Adipose tissue (tissue), 3 donors: Measurements from ENCODE around the gene CYP4F3. TPM values are rescaled to one million over a fixed set of nuclear protein-coding genes. Genes with fewer than 3 reads are reported as not detected.
"Not testable (repeated sequence)": the region's sequence is repeated elsewhere in the genome, so short reads cannot be mapped to it uniquely, and the experiment has no call there.

ENCODE experiments used
- H3K27ac ChIP-seq: one replicate; pipeline ENCODE4 v1.5.1; 2013; ENCODE audit warnings: low read depth, low read length
- WGBS, 3 donors: extraction: QIAGEN DNeasy Blood & Tissue Kit; methylation state at CpG; one replicate each; pipeline ENCODE4 v1.1.7; 2013; 5-methylcytosine and 5-hydroxymethylcytosine counted together
- polyA plus RNA-seq, 3 donors: library from polyadenylated mRNA; stranded (reverse); fragments of 200-250 nt; gene quantifications; one replicate each; pipeline ENCODE4 v1.2.3, GENCODE V29; 2013
- donor health status: healthy with polysubstance abuse.
- donor health status: Bipolar disorder and iron deficiency.
- donor health status: healthy.

CYP4F3 gene
- polyA plus RNA-seq, 3 donors: 0.06 to 0.51 (median 0.34) TPM

DNA sequence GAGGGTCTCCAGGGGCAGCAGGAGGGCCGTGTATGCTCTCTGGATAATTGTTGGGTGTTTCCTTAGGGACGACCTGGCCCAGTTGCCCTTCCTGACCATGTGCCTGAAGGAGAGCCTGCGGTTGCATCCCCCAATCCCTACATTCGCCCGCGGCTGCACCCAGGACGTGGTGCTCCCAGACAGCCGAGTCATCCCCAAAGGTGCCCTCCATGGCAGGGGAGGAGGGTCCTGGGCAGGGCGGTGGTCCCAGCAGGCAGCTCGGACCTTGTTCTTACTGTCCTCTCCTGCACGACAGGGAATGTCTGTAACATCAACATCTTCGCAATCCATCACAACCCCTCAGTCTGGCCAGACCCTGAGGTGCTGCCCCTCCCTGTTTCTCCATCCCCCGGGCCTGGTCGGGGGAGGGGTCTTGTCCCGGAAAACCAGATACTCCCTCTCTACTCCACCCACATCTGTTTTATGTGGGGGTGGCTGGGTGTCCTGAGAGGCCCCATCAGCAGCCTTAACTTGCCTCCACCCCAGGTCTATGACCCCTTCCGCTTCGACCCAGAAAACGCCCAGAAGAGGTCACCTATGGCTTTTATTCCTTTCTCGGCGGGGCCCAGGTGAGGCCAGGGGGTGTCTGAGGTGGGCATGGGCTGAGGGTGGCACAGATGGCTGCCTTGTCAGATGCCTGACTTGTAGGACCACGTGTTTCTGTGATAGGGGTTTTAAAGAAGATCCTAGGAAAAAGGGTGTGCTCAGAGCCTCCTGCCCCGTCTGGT is 12.3 kb upstream of the CYP4F3 start:
- 50 to 60% (median 60%) methylated on average over 22 of the region's 22 CpGs for WGBS, 3 donors
- no peak overlapping the region for H3K27ac ChIP-seq

DNA sequence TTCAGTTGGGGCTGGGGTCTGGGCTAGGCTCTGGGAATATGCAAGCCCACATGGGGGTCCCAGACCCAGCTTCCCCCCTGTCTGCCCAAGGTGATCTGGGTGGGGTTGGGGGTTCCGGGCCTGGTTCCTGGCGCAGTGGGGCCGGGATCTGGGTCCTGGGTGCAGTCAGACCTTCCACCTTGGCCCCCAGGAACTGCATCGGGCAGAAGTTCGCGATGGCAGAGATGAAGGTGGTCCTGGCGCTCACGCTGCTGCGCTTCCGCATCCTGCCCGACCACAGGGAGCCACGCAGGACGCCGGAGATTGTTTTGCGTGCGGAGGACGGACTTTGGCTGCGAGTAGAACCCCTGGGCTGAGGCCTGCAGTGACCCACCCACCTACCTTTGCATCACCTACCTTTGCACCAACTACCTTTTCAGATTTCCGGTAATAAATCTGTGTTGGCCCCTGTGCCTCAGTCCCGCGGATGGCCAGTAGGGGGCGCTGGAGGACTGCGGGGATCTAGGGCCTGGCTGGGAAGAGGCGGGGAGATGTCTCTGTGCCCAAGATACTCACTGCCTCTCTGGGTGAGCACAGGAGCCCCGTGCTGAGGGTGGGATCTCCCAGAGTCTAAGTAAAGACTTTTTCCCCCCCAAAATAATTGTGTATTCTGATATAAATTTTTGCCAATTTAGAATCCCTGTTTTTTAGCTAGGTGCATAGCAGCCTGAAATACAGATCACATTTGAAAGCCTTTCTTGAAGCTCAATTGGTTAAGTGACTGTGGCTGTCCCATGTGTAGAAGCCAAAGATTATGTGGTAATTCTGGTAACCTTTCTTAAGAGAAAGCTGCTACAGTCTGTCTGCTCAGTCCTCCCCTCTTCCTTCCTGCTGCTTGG is 11.5 kb upstream of the CYP4F3 start:
- WGBS, 3 donors: 6 to 12% (median 12%) methylated on average over 25 of the region's 25 CpGs
- no peak overlapping the region for H3K27ac ChIP-seq

DNA sequence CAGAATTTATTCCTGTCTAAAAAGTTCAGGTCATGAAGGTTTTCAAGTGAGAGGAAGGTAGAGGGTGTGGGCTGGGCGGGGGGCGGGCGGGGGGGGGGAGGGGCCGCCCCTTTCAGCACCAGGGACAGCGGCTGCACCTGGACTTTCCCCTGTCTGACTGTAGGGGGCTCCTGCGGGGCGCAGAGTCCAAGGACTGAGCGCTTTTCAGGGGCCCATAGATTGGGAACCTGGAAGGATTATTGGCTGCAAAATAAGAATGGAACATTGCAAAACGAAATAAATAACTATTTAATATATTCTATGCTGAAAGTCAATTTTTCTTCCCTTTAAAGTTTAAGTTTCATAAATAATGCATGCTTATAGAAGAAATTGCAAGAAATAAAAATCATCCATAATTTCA is 8.9 kb upstream of the CYP4F3 start:
- H3K27ac ChIP-seq: no peak overlapping the region
- 1 to 5% (median 3%) methylated on average over 4 to 9 of the region's 9 CpGs for WGBS, 3 donors

DNA sequence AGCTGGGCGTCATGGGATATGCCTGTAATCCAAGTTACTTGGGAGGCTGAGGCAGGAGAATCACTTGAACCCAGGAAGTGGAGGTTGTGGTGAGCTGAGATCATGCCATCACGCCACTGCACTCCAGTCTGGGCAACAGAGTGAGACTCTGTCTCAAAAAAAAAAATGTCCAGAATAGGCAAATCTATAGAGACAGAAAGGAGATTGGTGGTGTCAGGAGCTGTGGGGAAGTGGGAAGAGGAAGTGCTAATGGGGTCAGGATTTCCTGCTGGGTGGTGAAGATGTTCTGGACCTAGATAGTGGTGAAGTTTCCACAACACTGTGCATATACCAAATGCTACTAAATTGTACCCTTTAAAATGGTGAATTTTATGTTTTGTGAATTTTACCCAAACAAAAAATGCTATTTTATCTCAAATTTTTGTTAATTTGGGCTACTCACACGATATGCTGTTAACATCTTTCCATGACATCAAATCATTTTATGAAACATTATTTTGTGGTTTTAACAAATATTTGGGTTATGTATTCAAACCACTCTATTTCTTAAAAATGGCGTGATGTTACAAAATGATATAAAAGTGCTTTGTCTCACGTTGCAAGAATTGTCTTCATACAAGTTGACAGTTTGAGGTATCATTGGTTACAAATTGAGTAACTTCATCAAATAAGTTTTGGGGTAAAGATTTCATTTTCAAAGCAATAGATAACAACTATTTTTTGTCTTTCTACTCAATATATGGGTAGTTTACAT is 7.4 kb upstream of the CYP4F3 start:
- WGBS, 3 donors: 35 to 46% (median 46%) methylated on average over 5 of the region's 5 CpGs
- H3K27ac ChIP-seq: no peak overlapping the region

DNA sequence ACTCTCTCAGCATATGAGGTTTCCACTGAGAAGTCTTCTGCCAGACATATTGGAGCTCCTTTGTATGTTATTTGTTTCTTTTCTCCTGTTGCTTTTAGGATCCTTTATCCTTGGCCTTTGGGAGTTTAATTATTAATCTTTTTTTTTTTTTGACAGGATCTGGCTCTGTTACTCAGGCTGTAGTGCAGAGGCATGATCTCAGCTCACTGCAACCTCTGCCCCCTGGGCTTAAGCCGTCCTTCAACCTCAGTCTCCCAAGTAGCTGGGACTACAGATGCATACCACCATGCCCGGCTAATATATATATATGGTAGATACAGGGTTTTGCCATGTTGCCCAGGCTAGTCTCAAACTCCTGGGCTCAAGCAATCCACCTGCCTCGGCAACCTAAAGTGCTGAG is 6.6 kb upstream of the CYP4F3 start:
- no peak overlapping the region for H3K27ac ChIP-seq
- WGBS, 3 donors: 67 to 71% (median 67%) methylated on average over 3 of the region's 3 CpGs

DNA sequence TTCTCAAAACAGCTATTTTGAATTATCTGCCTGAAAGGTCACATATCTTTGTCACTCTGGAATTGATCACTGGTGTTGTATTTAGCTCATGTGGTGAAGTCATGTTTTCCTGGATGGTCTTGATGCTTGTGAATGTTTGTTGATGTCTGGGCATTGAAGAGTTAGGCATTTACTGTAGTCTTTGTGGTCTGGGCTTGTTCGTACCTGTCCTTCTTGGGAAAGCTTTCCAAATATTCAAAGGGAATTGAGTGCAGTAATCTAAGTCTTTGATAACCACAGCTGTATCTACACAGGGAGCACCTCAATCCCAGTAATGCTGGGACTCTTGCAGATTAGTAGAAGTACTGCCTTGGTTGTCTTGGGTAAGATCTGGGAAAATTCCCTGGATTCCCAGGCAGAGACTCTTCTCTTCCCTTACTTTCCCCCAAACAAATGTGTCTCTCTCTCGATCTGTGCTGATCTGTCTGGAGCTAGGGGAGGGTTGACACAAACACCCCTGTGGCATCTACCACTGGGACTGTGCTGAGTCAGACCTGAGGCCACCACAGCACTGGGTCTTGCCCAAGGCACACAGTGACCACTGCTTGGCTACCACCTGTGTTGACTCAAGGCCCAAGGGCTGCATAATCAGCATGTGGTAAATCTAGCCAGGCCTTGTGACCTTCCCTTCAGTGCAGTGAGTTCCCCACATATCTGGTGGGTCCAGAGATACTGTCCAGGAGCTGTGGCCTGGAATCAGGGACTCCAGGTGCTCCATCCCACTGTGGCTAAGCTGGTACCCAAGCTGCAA is 5.5 kb upstream of the CYP4F3 start:
- 52 to 69% (median 62%) methylated on average over 2 of the region's 2 CpGs for WGBS, 3 donors

DNA sequence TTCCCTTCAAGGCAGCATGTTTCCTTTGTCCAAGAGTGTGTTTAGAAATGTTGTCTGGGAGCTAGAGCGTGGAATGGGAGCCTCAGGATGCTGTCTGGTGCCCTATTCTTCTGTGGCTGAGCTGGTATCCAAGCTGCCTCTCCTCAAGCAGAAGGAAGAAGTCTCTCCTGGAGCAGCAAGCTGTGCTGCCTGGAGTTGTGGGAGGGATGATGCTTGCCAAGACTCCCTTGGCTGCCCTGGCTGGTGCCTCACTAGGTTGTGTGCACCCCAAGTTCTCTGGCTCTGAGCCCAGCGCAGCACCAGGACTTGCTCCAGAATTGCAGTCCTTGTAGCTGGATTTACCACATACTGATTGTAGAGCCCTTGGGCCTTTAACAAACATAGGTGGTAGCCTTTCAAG is 4.7 kb upstream of the CYP4F3 start:
- H3K27ac ChIP-seq: no peak overlapping the region
- 87 to 91% (median 89%) methylated on average over 2 of the region's 2 CpGs for WGBS, 3 donors

More for the DNA sequence above, 5.5 kb upstream of the CYP4F3 start:
- no peak overlapping the region for H3K27ac ChIP-seq

DNA sequence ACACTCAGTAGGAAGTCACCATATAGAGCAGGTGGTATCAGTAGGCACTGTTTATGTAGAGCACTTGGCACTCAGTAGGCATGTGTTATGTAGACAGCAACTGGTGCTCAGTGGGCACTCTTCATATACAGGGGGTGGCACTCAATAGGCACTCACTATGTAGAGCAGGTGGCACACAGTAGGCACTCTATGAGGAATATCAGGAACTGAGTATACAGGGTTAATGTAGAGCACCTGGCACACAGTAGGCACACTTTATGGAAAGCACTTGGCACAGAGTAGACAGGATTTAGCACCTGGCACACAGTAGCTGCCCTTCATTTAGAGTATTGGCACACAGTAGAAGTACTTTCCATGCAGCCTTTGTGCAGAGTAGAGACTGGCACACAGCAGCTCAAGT is 1.1 kb upstream of the CYP4F3 start:
- H3K27ac ChIP-seq: no peak overlapping the region

DNA sequence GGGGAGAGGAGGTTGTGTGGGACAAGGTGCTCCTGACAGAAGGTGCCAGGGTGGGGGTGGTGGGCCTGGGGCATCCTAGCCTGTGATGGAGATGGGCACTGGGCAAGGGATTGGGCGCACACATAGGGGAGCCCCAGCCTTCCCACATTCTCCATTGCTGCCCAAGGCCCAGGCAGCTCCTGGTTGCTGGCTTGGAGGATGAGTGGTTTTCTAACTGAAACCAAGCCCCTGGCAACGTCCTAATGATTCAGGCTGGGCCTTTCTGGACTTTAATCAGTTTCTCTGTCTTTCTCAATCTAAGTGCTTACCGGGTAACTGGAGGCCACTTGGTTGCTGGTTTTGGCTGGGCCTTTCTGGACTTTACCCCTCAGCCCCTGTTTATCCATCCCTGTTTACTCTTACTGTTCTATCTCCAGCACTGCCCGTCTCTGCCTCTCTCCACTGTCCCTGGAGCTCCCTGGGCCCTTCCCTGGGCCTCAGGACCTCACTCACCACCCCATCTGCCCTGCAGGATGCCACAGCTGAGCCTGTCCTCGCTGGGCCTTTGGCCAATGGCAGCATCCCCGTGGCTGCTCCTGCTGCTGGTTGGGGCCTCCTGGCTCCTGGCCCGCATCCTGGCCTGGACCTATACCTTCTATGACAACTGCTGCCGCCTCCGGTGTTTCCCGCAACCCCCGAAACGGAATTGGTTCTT is 354 bp downstream of the CYP4F3 start:
- no peak overlapping the region for H3K27ac ChIP-seq
- WGBS, 3 donors: 64 to 67% (median 65%) methylated on average over 12 of the region's 12 CpGs

DNA sequence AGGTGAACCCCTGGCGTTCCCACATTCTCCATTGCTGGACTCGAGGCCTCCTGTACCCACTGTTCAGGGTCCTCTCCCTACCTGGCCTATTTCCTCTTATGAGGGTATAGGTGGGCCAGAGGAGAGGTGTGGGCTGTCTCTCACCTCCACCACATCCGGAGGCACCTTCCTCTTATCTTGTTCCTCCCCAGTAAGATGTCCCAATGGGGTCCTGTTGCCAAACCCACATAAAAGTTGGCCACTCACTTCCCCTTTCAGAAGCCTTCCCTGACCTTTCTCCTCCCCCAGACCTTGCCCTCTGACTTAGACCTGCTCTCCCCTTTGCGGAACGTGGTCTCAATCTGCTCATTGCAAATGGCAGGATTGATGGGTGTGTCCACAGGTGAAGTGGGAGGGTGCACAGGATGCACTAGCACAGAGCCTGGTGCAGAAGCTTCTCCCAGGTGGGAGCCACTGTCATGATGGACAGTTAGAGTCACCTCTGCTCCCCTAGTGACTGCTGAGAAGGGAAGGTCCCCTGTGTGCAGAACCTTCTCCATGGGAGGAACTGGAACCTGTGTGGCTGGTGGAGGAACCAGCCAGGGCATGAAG is 1.3 kb downstream of the CYP4F3 start:
- WGBS, 3 donors: 51 to 81% (median 65%) methylated on average over 5 of the region's 5 CpGs
- H3K27ac ChIP-seq: no peak overlapping the region

DNA sequence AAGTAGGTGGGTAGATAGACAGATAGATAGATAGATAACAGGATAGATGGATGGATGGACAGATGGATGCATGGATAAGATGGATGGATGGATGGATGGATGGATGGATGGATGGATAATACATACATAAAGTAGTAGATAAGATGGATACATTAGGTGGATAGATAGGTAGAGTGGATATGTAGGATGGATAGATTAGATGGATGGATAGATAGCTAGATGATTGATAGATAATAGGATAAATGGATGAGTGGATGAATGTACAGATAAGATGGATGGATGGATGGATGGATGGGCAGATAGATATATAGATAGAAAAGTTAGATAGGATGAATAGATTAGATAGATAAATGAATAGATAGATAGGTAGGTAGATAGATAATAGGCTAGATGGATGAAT is 2.1 kb downstream of the CYP4F3 start:
- H3K27ac ChIP-seq: peak overlapping the region; percentile 44

DNA sequence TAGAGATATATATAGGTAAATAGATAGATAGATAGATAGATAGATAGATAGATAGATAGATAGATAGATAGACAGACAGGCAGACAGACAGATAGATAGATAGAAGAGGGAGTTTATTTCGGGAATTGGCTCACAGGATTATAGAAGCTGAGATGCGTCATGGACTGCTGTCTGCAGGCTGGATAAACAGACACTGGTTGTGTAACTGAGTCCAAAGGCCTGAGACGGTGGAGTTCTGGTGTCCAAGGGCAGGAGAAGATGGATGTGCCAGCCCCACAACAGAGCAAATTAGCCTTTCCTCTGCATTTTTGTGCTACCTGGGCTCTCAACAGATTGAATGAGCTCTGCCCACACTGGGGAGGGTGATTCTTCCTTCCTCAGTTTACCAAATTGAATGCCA is 2.7 kb downstream of the CYP4F3 start:
- WGBS, 3 donors: 65 to 86% (median 77%) methylated on average over 3 of the region's 3 CpGs
- no peak overlapping the region for H3K27ac ChIP-seq

DNA sequence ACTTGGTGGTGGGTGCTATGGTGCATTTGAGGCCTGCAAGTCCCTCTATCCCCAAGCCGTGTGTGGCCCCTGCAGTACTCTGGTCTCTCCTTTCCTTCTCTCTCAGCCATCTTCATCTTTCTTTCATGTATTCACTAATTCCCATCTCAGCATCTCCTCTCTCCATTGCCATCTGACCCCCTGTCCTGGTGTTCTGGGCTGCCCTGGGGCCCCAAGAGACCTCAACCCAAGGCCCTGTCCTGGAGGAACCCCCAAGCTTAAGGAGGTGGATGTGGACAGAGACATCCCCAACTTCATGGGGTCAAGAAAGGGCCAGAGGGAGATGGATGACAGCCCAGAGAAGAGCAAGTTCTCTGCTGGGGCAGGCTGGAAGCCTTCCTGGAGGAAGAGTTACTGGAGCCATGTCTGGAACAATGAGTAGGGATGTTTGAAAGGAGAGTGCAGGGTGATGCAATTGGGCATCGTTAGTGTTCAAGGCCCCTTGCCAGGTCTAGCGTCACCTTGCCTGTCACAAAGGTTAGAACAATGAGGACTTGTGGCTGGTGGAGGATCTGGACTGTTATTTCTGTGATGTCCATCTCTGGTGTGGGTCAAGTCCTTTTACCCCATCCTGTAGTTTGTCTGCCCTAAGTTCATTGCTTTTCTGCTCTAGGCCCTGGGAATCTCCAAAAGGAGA is 3.5 kb downstream of the CYP4F3 start:
- 68 to 88% (median 82%) methylated on average over 3 of the region's 3 CpGs for WGBS, 3 donors
- H3K27ac ChIP-seq: no peak overlapping the region

DNA sequence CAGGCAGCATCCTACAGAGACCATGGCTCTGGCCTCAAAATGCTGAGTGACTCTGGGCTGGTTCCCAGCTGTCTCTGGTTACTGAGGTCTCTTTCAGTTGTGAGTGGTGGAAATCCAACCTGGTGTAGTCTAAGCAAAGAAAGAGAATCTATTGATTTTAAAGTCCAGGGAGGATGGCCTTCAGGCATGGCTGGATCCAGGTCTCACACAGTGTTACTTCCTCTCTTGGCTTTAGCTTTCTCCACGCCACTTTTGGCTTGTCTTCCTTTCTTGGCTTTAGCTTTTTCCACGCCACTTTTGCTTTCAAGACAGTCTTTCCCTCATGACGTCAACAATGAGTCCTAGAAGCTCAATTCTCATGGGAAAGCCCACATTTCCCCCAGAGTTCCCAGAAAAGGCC is 4.1 kb downstream of the CYP4F3 start:
- WGBS, 3 donors: 67 to 69% (median 67%) methylated on average over 3 of the region's 3 CpGs
- H3K27ac ChIP-seq: no peak overlapping the region

DNA sequence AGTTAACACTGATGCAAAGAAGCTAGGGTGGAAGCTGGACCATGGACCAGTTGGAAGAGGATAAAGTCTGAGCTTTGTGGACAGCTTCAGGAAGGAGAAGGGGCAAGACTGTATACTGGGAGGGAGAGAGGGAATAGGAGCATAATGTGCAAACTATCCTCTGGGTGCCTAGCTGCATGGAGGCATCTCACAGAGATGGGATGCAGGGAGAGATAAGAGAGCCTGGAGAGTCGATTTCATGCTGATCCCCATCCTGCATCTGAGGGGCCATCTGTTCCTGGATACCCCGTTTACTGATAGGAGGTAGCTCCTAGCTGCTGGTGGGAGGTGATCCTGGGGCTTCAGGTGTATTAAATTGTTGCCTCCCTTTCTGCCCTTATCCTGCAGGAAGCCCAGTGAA is 8.8 kb downstream of the CYP4F3 start:
- H3K27ac ChIP-seq: no peak overlapping the region
- 65 to 79% (median 71%) methylated on average over 2 of the region's 2 CpGs for WGBS, 3 donors

DNA sequence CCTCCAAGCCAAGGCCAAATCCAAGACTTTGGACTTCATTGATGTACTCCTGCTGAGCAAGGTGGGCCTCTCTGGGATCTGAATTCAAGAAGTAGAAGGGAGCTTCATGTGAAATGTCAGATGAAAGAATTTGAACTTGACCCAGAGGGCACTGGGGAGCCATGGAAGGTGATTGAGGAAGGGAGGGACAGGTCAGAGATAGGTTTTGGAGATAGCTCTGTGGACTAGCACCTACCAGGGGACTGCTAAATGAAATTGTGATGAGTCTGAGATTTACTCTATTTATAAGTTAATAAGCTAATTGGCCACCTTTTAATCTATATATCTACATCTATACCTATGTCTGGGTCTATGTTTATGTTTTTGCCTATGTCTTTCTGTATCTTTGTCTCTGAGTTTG is 9.4 kb downstream of the CYP4F3 start:
- H3K27ac ChIP-seq: not testable (repeated sequence)

DNA sequence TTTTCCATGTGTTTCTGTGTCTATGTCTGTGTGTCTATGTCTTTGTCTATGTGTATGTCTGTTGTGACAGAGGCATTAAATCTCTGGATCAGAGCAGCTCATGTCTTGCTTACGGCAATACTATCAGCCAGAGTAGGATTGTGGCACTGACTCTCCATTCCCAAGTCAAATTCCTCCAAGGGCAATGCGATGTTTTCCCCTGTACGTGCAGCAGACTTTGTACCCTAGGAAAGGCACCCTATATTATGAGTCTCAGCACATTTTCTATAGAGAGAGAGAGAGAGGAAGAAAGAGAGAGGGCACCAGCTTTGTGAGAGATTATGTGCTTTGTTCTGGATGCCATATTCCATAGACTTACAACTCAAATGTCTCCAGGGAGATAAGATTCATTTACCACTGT is 11.1 kb downstream of the CYP4F3 start:
- WGBS, 3 donors: 70 to 87% (median 76%) methylated on average over 3 of the region's 3 CpGs
- H3K27ac ChIP-seq: no peak overlapping the region
